GM13977 (cell line): ENCODE data around the gene ZNF850.

Source experiments
- DNase-seq: peaks from one replicate; pipeline ENCODE4 v3.0.0; 2012; ENCODE audit warnings: low spot score
- in situ Hi-C: fragments of 300-500 bp; cut with MboI; formaldehyde crosslinking; loops from one replicate; pipeline ENCODE4 v1.12.0; 2022; ENCODE audit warnings: low sequenced_read_pairs, low pct_unique_long_range_greater_than_20kb, mixed read lengths, inconsistent platforms; ENCODE audit not compliant: unreplicated experiment
- TF ChIP-seq, protein P1 (sequence below): IDR thresholded peaks from 2 replicates; pipeline ENCODE4 v1.5.1; 2012; ENCODE audit warnings: mild to moderate bottlenecking, control low read depth; ENCODE audit not compliant: insufficient read depth; ENCODE audit errors: extremely low read depth, missing control alignments

The ZNF850 gene

DNA sequence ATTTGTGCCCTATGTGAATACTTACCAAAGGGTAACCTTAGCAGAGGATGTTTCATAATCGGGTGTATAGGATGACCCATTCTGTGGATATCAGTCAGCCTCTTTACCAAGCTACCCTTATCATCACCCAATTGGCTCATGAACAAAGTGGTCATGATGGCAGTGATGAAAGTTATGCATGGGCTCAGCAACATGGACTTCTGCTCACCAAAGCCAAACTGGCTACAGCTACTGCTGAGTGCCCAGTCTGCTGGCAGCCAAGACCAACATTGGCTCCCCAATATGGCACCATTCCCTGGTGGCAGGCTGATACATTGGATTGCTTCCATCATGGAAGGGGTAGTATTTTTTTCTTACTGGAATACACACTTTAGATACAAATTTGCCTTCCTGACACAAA is 100.2 kb downstream of the ZNF850 start:
- TF ChIP-seq, protein P1, sequence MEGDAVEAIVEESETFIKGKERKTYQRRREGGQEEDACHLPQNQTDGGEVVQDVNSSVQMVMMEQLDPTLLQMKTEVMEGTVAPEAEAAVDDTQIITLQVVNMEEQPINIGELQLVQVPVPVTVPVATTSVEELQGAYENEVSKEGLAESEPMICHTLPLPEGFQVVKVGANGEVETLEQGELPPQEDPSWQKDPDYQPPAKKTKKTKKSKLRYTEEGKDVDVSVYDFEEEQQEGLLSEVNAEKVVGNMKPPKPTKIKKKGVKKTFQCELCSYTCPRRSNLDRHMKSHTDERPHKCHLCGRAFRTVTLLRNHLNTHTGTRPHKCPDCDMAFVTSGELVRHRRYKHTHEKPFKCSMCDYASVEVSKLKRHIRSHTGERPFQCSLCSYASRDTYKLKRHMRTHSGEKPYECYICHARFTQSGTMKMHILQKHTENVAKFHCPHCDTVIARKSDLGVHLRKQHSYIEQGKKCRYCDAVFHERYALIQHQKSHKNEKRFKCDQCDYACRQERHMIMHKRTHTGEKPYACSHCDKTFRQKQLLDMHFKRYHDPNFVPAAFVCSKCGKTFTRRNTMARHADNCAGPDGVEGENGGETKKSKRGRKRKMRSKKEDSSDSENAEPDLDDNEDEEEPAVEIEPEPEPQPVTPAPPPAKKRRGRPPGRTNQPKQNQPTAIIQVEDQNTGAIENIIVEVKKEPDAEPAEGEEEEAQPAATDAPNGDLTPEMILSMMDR, result no peak
- in situ Hi-C loops, result no loop called here
- no peak for DNase-seq

- no peak for DNase-seq
- in situ Hi-C loops, result no loop called here
- TF ChIP-seq, protein P1, result no peak
These were observed 104.0 kb downstream of the ZNF850 start for GRCh38 chr19:36668646-36669045.

DNA sequence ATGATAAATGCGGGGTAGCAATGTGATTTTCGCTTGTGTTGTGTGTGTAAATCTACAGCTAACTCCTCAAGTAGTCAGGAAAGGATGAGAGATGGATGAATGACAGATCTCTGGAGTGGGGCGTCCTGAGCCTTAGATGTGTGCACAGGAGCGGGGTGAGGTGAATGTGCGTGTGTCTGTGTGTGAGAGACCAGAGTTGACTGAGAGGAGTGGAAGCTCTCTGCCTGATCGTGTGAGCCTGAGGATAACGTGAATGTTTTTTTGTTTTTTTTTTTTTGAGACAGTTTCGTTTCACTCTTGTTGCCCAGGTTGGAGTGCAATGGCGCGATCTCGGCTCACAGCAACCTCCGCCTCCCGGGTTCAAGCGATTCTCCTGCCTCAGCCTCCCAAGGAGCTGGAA is 106.8 kb downstream of the ZNF850 start:
- TF ChIP-seq, protein P1, result no peak
- DNase-seq, result no peak
- in situ Hi-C loops, result no loop called here
